ENCODE measurements around the gene RAI1.
A peak's percentile ranks its signal among the peaks of the same experiment; 100 is the strongest.

Gene RAI1

GRCh38 chr17:17770632-17771044, 89.4 kb downstream of the RAI1 start:
- no peak for DNase-seq

GRCh38 chr17:17771498-17772201, 90.4 kb downstream of the RAI1 start:
- DNase-seq = no peak

- no peak for DNase-seq
Observed at GRCh38 chr17:17772231-17772630, 91.0 kb downstream of the RAI1 start.

GRCh38 chr17:17774009-17774881, 93.0 kb downstream of the RAI1 start:
- DNase-seq = no peak

GRCh38 chr17:17776889-17777288, 95.6 kb downstream of the RAI1 start:
- no peak for DNase-seq

- no peak for DNase-seq
Observed at GRCh38 chr17:17778308-17779014, 97.2 kb downstream of the RAI1 start.

GRCh38 chr17:17779015-17779611, 97.9 kb downstream of the RAI1 start:
- DNase-seq = no peak

GRCh38 chr17:17780922-17781590, 99.8 kb downstream of the RAI1 start:
- no peak for DNase-seq

GRCh38 chr17:17781591-17782496, 100.6 kb downstream of the RAI1 start:
- peak; percentile 41 for DNase-seq

- peak; percentile 8 for DNase-seq
Observed at GRCh38 chr17:17782523-17783115, 101.4 kb downstream of the RAI1 start.

GRCh38 chr17:17783116-17783824, 102.0 kb downstream of the RAI1 start:
- DNase-seq = peak; percentile 54

GRCh38 chr17:17783825-17784656, 102.8 kb downstream of the RAI1 start:
- DNase-seq = peak; percentile 10

- DNase-seq = no peak
Observed at GRCh38 chr17:17784657-17785267, 103.5 kb downstream of the RAI1 start.

GRCh38 chr17:17785407-17785806, 104.1 kb downstream of the RAI1 start:
- no peak for DNase-seq

- no peak for DNase-seq
Observed at GRCh38 chr17:17786998-17787397, 105.7 kb downstream of the RAI1 start.

- no peak for DNase-seq
Observed at GRCh38 chr17:17787568-17787967, 106.3 kb downstream of the RAI1 start.

- DNase-seq = no peak
Observed at GRCh38 chr17:17788967-17789366, 107.7 kb downstream of the RAI1 start.

GRCh38 chr17:17789410-17789809, 108.2 kb downstream of the RAI1 start:
- DNase-seq = no peak

All from stimulated activated CD4-positive, alpha-beta T cell treated with anti-CD3 and anti-CD28 coated beads, Interleukin-12 subunit alpha, Interleukin-12 subunit beta, amount 100 ng/mL, for 4 hours (primary cell).